A673 (cell line): ENCODE measurements around the gene KCNK5. TPM values are rescaled to one million over a fixed set of nuclear protein-coding genes. Genes with fewer than 3 reads are reported as not detected.

Experiments used
- BruUV-seq: library from RNA; stranded (reverse); fragments of 400-500 nt; replicated peaks from 2 replicates; lab custom pipeline; 2021; lab: Mats Ljungman, UMichigan
- CTCF ChIA-PET: fragments of 300-600 bp; sonication (Branson Sonifier 250); formaldehyde crosslinking; loops from one replicate; lab custom pipeline; 2022; ENCODE audit warnings: antibody characterized with exemption; lab: Charles Lee
- POLR2A ChIA-PET: fragments of 300-600 bp; sonication (Branson Sonifier 250); formaldehyde crosslinking; loops from one replicate; lab custom pipeline; 2022; ENCODE audit warnings: antibody characterized with exemption; ENCODE audit not compliant: low non-redundant PET; lab: Charles Lee
- DNase-seq: peaks from one replicate; pipeline ENCODE4 v3.0.0-alpha.2; 2015; ENCODE audit warnings: low spot score
- H3K27ac ChIP-seq: fragments of 200-600 bp; sonication (generic); 2 replicates; pipeline ENCODE4 v1.5.1; 2016; ENCODE audit warnings: mixed run types, low read depth, mild to moderate bottlenecking, mixed read lengths, antibody characterized with exemption, low read length; ENCODE audit not compliant: poor library complexity, severe bottlenecking
- H3K27me3 ChIP-seq: fragments of 200-600 bp; sonication (generic); replicated peaks from 2 replicates; pipeline ENCODE4 v1.6.1; 2017; ENCODE audit warnings: mixed run types, low read depth, mild to moderate bottlenecking, mixed read lengths, antibody characterized with exemption, low read length; ENCODE audit not compliant: insufficient read depth, poor library complexity
- H3K36me3 ChIP-seq: fragments of 200-600 bp; sonication (generic); 2 replicates; pipeline ENCODE4 v1.6.1; 2016; ENCODE audit warnings: mixed run types, mild to moderate bottlenecking, mixed read lengths, antibody characterized with exemption, low read length; ENCODE audit not compliant: insufficient read depth, poor library complexity, severe bottlenecking
- H3K4me1 ChIP-seq: fragments of 200-600 bp; sonication (generic); 2 replicates; pipeline ENCODE4 v1.6.1; 2017; ENCODE audit warnings: mixed run types, mild to moderate bottlenecking, mixed read lengths, antibody characterized with exemption, low read length; ENCODE audit not compliant: insufficient read depth, poor library complexity, severe bottlenecking
- H3K4me3 ChIP-seq: fragments of 200-600 bp; sonication (generic); 2 replicates; pipeline ENCODE4 v1.5.1; 2016; ENCODE audit warnings: low read depth, mixed run types, mild to moderate bottlenecking, mixed read lengths, low read length; ENCODE audit not compliant: poor library complexity, severe bottlenecking
- H3K9me3 ChIP-seq: fragments of 200-600 bp; sonication (generic); 2 replicates; pipeline ENCODE4 v1.6.1; 2016; ENCODE audit warnings: mixed run types, low read depth, mild to moderate bottlenecking, mixed read lengths, antibody characterized with exemption, low read length; ENCODE audit not compliant: poor library complexity, severe bottlenecking
- CTCF ChIP-seq: fragments of 300-800, 200-600 bp; sonication (generic); conservative IDR thresholded peaks from 2 replicates; pipeline ENCODE4 v1.5.1; 2017; ENCODE audit warnings: low read depth, mild to moderate bottlenecking, antibody characterized with exemption, low read length, moderate library complexity, mixed read lengths
- EZH2 ChIP-seq: fragments of 200-600 bp; sonication (generic); IDR thresholded peaks from 2 replicates; pipeline ENCODE4 v1.6.1; 2017; ENCODE audit warnings: borderline replicate concordance, low read depth, mild to moderate bottlenecking, mixed read lengths, antibody characterized with exemption, low read length; ENCODE audit not compliant: poor library complexity, severe bottlenecking
- intact Hi-C: fragments of 100-400 bp; cut with micrococcal nuclease; formaldehyde crosslinking; loops from one replicate; pipeline ENCODE4 v1.10.0; 2022; ENCODE audit not compliant: unreplicated experiment
- total RNA-seq: library from RNA; stranded (reverse); gene quantifications from 2 replicates; pipeline ENCODE4 v1.2.3, GENCODE V29; 2021

Gene KCNK5
- total RNA-seq, 1 experiment from 2014 or later: not detected

GRCh38 chr6:39204646-39205244, 24.5 kb downstream of the KCNK5 start:
- no TSS peak for BruUV-seq
- ChIA-PET POLR2A (no interaction called here), CTCF (no interaction called here)
- intact Hi-C loops: no loop called here
- Histone ChIP-seq H3K36me3 (no peaks in the 10 kb centered on the region), H3K27me3 (no peaks in the 10 kb centered on the region), H3K4me1 (no peaks in the 10 kb centered on the region), H3K9me3 (no peaks in the 10 kb centered on the region), H3K27ac (no peak overlapping the region), H3K4me3 (no peak overlapping the region)
- TF ChIP-seq CTCF (no peak), EZH2 (no peak)
- DNase-seq: no peak

GRCh38 chr6:39204160-39204495, 25.1 kb downstream of the KCNK5 start:
- no peak overlapping the region for H3K27ac ChIP-seq
- no peaks in the 10 kb centered on the region for H3K4me1 ChIP-seq
- no peak for TF ChIP-seq EZH2
- TF ChIP-seq CTCF: no peak
- intact Hi-C loops: no loop called here
- DNase-seq: no peak
- no peaks in the 10 kb centered on the region for H3K9me3 ChIP-seq
- BruUV-seq: no TSS peak
- H3K27me3 ChIP-seq: no peaks in the 10 kb centered on the region
- CTCF ChIA-PET: no interaction called here
- no peaks in the 10 kb centered on the region for H3K36me3 ChIP-seq
- POLR2A ChIA-PET: no interaction called here
- H3K4me3 ChIP-seq: no peak overlapping the region

- Histone ChIP-seq H3K27me3 (no peaks in the 10 kb centered on the region), H3K36me3 (no peaks in the 10 kb centered on the region), H3K4me3 (no peak overlapping the region), H3K9me3 (no peaks in the 10 kb centered on the region), H3K4me1 (no peaks in the 10 kb centered on the region), H3K27ac (no peak overlapping the region)
- TF ChIP-seq CTCF: no peak
- TF ChIP-seq EZH2: no peak
- no TSS peak for BruUV-seq
- intact Hi-C loops: no loop called here
- POLR2A ChIA-PET: no interaction called here
- DNase-seq: no peak
- CTCF ChIA-PET: no interaction called here
These were observed 25.7 kb downstream of the KCNK5 start for GRCh38 chr6:39203436-39204159.
